Measurements from ENCODE around the gene IFITM1. TPM values are rescaled to one million over a fixed set of nuclear protein-coding genes. Genes with fewer than 3 reads are reported as not detected.
"Not testable (repeated sequence)": the region's sequence is repeated elsewhere in the genome, so short reads cannot be mapped to it uniquely, and the experiment has no call there.

Gene IFITM1
- total RNA-seq, 4 donors from 2014 or later = 29.9 to 138 (median 112) TPM

DNA sequence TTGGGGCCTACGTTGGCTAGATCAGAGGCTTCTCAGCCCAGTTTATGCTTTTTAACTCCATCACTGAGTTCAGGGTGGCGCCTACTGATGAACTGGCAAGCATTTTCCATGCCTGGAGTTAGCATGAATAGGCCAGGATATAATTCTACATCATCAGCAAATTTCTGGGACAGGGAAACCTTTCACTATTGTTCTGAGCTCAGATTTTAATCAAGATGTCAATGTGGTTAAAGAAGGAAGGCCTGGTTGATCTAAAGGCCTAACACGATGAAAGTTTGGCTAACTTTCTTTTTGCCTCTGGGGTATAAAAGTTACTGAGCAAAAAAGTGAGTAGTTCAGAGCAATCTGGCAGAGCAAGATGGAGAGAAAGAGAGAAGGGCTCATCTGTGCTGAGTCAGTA lies 28.5 kb downstream of the IFITM1 start:
- WGBS, 2 donors (ENCODE audit: low coverage in 1 of 2) = 66 to 76% methylated on average over 3 of the region's 3 CpGs
- TF ChIP-seq POLR2AphosphoS5 (IDR thresholded peaks at IDR 0.05) = no peak
- TF ChIP-seq EP300 (IDR thresholded peaks at IDR 0.05) = no peak
- TF ChIP-seq POLR2A (IDR thresholded peaks at IDR 0.05) = no peak
- TF ChIP-seq, protein P1, sequence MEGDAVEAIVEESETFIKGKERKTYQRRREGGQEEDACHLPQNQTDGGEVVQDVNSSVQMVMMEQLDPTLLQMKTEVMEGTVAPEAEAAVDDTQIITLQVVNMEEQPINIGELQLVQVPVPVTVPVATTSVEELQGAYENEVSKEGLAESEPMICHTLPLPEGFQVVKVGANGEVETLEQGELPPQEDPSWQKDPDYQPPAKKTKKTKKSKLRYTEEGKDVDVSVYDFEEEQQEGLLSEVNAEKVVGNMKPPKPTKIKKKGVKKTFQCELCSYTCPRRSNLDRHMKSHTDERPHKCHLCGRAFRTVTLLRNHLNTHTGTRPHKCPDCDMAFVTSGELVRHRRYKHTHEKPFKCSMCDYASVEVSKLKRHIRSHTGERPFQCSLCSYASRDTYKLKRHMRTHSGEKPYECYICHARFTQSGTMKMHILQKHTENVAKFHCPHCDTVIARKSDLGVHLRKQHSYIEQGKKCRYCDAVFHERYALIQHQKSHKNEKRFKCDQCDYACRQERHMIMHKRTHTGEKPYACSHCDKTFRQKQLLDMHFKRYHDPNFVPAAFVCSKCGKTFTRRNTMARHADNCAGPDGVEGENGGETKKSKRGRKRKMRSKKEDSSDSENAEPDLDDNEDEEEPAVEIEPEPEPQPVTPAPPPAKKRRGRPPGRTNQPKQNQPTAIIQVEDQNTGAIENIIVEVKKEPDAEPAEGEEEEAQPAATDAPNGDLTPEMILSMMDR (IDR thresholded peaks at IDR 0.05) = no peak
- Histone ChIP-seq H3K27ac (peak overlapping the region in 2 of 4 donors; percentile 17 to 53), H3K4me3 (no peak overlapping the region), H3K9me3 (no peaks in the 10 kb centered on the region), H3K4me1 (no peaks in the 10 kb centered on the region), H3K36me3 (no peaks in the 10 kb centered on the region), H3K27me3 (no peaks in the 10 kb centered on the region)
- no peak for ATAC-seq

GRCh38 chr11:344836-345578 lies 31.2 kb downstream of the IFITM1 start:
- ATAC-seq = no peak
- 90% methylated on average over 11 of the region's 11 CpGs for WGBS, 2 donors (ENCODE audit: low coverage in 1 of 2)
- Histone ChIP-seq H3K4me1 (no peaks in the 10 kb centered on the region), H3K27ac (no peak overlapping the region), H3K36me3 (no peaks in the 10 kb centered on the region), H3K4me3 (no peak overlapping the region), H3K9me3 (no peaks in the 10 kb centered on the region), H3K27me3 (no peaks in the 10 kb centered on the region)
- TF ChIP-seq POLR2AphosphoS5 (IDR thresholded peaks at IDR 0.05) (no peak), EP300 (IDR thresholded peaks at IDR 0.05) (no peak)

GRCh38 chr11:346529-346928 lies 32.7 kb downstream of the IFITM1 start:
- ATAC-seq = no peak
- TF ChIP-seq POLR2AphosphoS5 (IDR thresholded peaks at IDR 0.05) (no peak), POLR2A (IDR thresholded peaks at IDR 0.05) (no peak), EP300 (IDR thresholded peaks at IDR 0.05) (no peak)
- TF ChIP-seq, protein P1 (IDR thresholded peaks at IDR 0.05) = no peak
- 60 to 75% methylated on average over 1 to 2 of the region's 3 CpGs for WGBS, 2 donors (ENCODE audit: low coverage in 1 of 2)
- Histone ChIP-seq H3K4me3 (no peak overlapping the region), H3K9me3 (no peaks in the 10 kb centered on the region), H3K27me3 (no peaks in the 10 kb centered on the region), H3K27ac (no peak overlapping the region), H3K36me3 (no peaks in the 10 kb centered on the region), H3K4me1 (no peaks in the 10 kb centered on the region)

GRCh38 chr11:349270-349954 lies 35.6 kb downstream of the IFITM1 start:
- WGBS, 2 donors (ENCODE audit: low coverage in 1 of 2) = 75 to 100% methylated on average over 4 to 5 of the region's 8 CpGs
- H3K4me1 ChIP-seq = peaks cover 0 to 24% (median 19%) of the 10 kb centered on the region in 3 donors
- not testable (repeated sequence) for H3K27me3 ChIP-seq, H3K27ac ChIP-seq, ATAC-seq, H3K4me3 ChIP-seq, H3K36me3 ChIP-seq, H3K9me3 ChIP-seq

GRCh38 chr11:350033-350722 lies 36.3 kb downstream of the IFITM1 start:
- Histone ChIP-seq H3K4me1 (peaks cover 1 to 30% (median 21%) of the 10 kb centered on the region in 3 donors), H3K27ac (peak overlapping the region in 1 of 4 donors; percentile 44)
- H3K36me3 ChIP-seq, ATAC-seq, H3K27me3 ChIP-seq, H3K9me3 ChIP-seq, H3K4me3 ChIP-seq: not testable (repeated sequence)
- 90% methylated on average over 7 of the region's 16 CpGs; no CpG with 5 or more reads in 1 of the 2 donors for WGBS, 2 donors (ENCODE audit: low coverage in 1 of 2)

DNA sequence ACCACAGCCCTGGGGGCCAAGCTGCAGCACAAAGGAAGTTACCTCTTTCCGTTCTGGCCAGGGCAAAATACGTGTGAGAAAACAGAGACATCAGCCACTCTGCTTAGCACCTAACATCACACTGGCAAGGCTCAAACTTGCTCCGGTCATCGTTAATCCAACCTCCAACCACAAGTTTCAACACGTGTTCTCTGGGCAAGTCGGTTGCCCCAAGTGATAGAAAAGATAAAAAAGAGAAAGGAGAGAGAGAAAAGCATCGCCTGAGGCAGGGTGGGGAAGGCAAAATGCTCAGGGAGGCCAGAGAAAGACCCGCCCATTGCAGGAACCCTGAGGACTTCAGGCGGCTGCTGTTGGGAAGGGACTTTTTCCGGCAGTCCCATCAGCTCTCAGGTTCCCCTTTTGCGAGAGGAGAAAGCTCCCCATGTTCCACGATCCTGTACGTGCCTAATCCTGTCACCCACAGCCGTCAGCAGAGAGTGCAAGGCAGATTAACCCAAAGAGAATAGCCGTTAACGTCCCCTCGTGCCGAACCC lies 36.9 kb downstream of the IFITM1 start:
- H3K27me3 ChIP-seq = no peaks in the 10 kb centered on the region
- peaks cover 5 to 36% (median 27%) of the 10 kb centered on the region in 3 donors for H3K4me1 ChIP-seq
- H3K9me3 ChIP-seq = no peaks in the 10 kb centered on the region
- WGBS, 2 donors (ENCODE audit: low coverage in 1 of 2) = 67 to 94% methylated on average over 7 to 13 of the region's 18 CpGs
- ATAC-seq = no peak
- H3K36me3 ChIP-seq = no peaks in the 10 kb centered on the region
- TF ChIP-seq, protein P1 (IDR thresholded peaks at IDR 0.05) = no peak
- no peak for TF ChIP-seq POLR2AphosphoS5 (IDR thresholded peaks at IDR 0.05)
- TF ChIP-seq EP300 (IDR thresholded peaks at IDR 0.05) = no peak
- no peak for TF ChIP-seq POLR2A (IDR thresholded peaks at IDR 0.05)
- H3K27ac ChIP-seq = peak overlapping the region in 1 of 4 donors; percentile 44
- H3K4me3 ChIP-seq = no peak overlapping the region
